GM19351 (cell line): ENCODE results near the gene NFILZ.

Experiments
- ATAC-seq: cut with Tn5 transposase; IDR thresholded peaks from one replicate; pipeline ENCODE4 v1.9.1; 2021; ENCODE audit warnings: mild to moderate bottlenecking, moderate library complexity; ENCODE audit not compliant: unreplicated experiment

The NFILZ gene

GRCh38 chr19:8629996-8630683 lies at the start of gene NFILZ:
TSS of gene NFILZ (plus strand) at chr19:8630633. CDS start at chr19:8676766, 46,133 bp downstream.
- no peak for ATAC-seq

GRCh38 chr19:8580710-8581281 lies 49.6 kb upstream of the NFILZ start:
- ATAC-seq: no peak

- no peak for ATAC-seq
Observed at GRCh38 chr19:8584965-8585893, 45.2 kb upstream of the NFILZ start.

- no peak for ATAC-seq
Observed at GRCh38 chr19:8585894-8586750, 44.3 kb upstream of the NFILZ start.

GRCh38 chr19:8589177-8589714 lies 41.2 kb upstream of the NFILZ start:
- no peak for ATAC-seq

- no peak for ATAC-seq
Observed at GRCh38 chr19:8592231-8593009, 38.0 kb upstream of the NFILZ start.

GRCh38 chr19:8593931-8594330 lies 36.5 kb upstream of the NFILZ start:
- no peak for ATAC-seq

GRCh38 chr19:8595651-8596050 lies 34.8 kb upstream of the NFILZ start:
- no peak for ATAC-seq

- ATAC-seq: no peak
Observed at GRCh38 chr19:8596168-8596567, 34.3 kb upstream of the NFILZ start.

GRCh38 chr19:8600064-8600463 lies 30.4 kb upstream of the NFILZ start:
- no peak for ATAC-seq

GRCh38 chr19:8600816-8601215 lies 29.6 kb upstream of the NFILZ start:
- ATAC-seq: no peak

GRCh38 chr19:8601796-8602195 lies 28.6 kb upstream of the NFILZ start:
- ATAC-seq: no peak

GRCh38 chr19:8605514-8605913 lies 24.9 kb upstream of the NFILZ start:
- no peak for ATAC-seq

GRCh38 chr19:8607386-8607785 lies 23.0 kb upstream of the NFILZ start:
- ATAC-seq: no peak

GRCh38 chr19:8608941-8609278 lies 21.5 kb upstream of the NFILZ start:
- no peak for ATAC-seq

GRCh38 chr19:8609279-8610040 lies 21.0 kb upstream of the NFILZ start:
- no peak for ATAC-seq

GRCh38 chr19:8610041-8610935 lies 20.1 kb upstream of the NFILZ start, which contains the start of gene ADAMTS10:
TSS of gene ADAMTS10 (minus strand) at chr19:8610715. CDS start at chr19:8605710, 5,005 bp downstream.
- ATAC-seq: no peak

GRCh38 chr19:8610936-8611300 lies 19.5 kb upstream of the NFILZ start:
- ATAC-seq: no peak
